Prostate gland (tissue), 2 donors: Measurements from ENCODE around the gene BIN2.

Experiments
- CTCF ChIP-seq, 4 experiments: fragments of 200-600 bp in 2 of 4; fragments of 450-650 bp in 2 of 4; sonication (generic) in 2 of 4; IDR thresholded peaks; 1 replicate in 3 of 4; 2 replicates in 1 of 4; pipeline ENCODE4 v1.5.1; 2016 to 2019; ENCODE audit warnings: antibody characterized with exemption in 4 of 4, mild to moderate bottlenecking in 2 of 4, moderate library complexity in 2 of 4
- POLR2A ChIP-seq: fragments of 450-650 bp; IDR thresholded peaks from one replicate; pipeline ENCODE4 v1.6.1; 2016; ENCODE audit warnings: antibody characterized with exemption, mild to moderate bottlenecking

GRCh38 chr12:51247523-51248206 lies 76.3 kb downstream of the BIN2 start:
- no peak for TF ChIP-seq CTCF (IDR thresholded peaks at IDR 0.05)
- no peak for TF ChIP-seq POLR2A
